ENCODE data around the gene SPDYE2B. TPM values are rescaled to one million over a fixed set of nuclear protein-coding genes. Genes with fewer than 3 reads are reported as not detected.
"Not testable (repeated sequence)": the region's sequence is repeated elsewhere in the genome, so short reads cannot be mapped to it uniquely, and the experiment has no call there.

The SPDYE2B gene
- total RNA-seq, 1 experiment from 2014 or later: not detected

- CTCF ChIA-PET; H3K36me3 Mint-ChIP-seq (ENCODE audit: insufficient read depth, unreplicated experiment); H3K4me3 Mint-ChIP-seq (ENCODE audit: low read depth, unreplicated experiment); H3K27ac Mint-ChIP-seq (ENCODE audit: unreplicated experiment); intact Hi-C loops (cut with micrococcal nuclease; ENCODE audit: unreplicated experiment); BruUV-seq (replicated peaks); H3K9me3 Mint-ChIP-seq (ENCODE audit: low read depth, unreplicated experiment); DNase-seq; H3K4me1 Mint-ChIP-seq (ENCODE audit: low read depth, unreplicated experiment): not testable (repeated sequence)
- H3K27me3 Mint-ChIP-seq (ENCODE audit: unreplicated experiment): peaks cover 12% of the 10 kb centered on the region
These were observed 47.8 kb downstream of the SPDYE2B start for GRCh38 chr7:102697642-102698512.

GRCh38 chr7:102698962-102699750, 49.0 kb downstream of the SPDYE2B start:
- H3K27ac Mint-ChIP-seq (ENCODE audit: unreplicated experiment); H3K36me3 Mint-ChIP-seq (ENCODE audit: insufficient read depth, unreplicated experiment); H3K9me3 Mint-ChIP-seq (ENCODE audit: low read depth, unreplicated experiment); H3K4me1 Mint-ChIP-seq (ENCODE audit: low read depth, unreplicated experiment); CTCF ChIA-PET; H3K4me3 Mint-ChIP-seq (ENCODE audit: low read depth, unreplicated experiment); DNase-seq; BruUV-seq (replicated peaks); intact Hi-C loops (cut with micrococcal nuclease; ENCODE audit: unreplicated experiment): not testable (repeated sequence)
- peaks cover 11% of the 10 kb centered on the region for H3K27me3 Mint-ChIP-seq (ENCODE audit: unreplicated experiment)

Other genes with a start within 250 kb of the SPDYE2B start
- 11.3 and 11.4 TPM in 2 replicates for gene ORAI2, start 216.7 kb upstream of the SPDYE2B start, total RNA-seq (2022)
- 5.4 and 6.5 TPM in 2 replicates for gene ALKBH4, start 185.5 kb upstream of the SPDYE2B start, total RNA-seq (2022)
- 17.6 and 18.0 TPM in 2 replicates for gene LRWD1, start 185.3 kb upstream of the SPDYE2B start, total RNA-seq (2022)
- gene POLR2J, start 171.4 kb upstream of the SPDYE2B start, total RNA-seq (2022): 29.4 and 30.6 TPM in 2 replicates
- gene RASA4B, start 132.5 kb upstream of the SPDYE2B start, total RNA-seq (2022): 0.69 and 0.76 TPM in 2 replicates
- gene UPK3BL2, start 106.6 kb upstream of the SPDYE2B start, total RNA-seq (2022): 17.4 and 18.3 TPM in 2 replicates
- gene SPDYE2, start 99.1 kb upstream of the SPDYE2B start, total RNA-seq (2022): not detected in 2 replicates
- 48.3 and 56.6 TPM in 2 replicates for gene POLR2J3, start 77.7 kb upstream of the SPDYE2B start, total RNA-seq (2022)
- 8.6 and 10.7 TPM in 2 replicates for gene RASA4, start 33.6 kb upstream of the SPDYE2B start, total RNA-seq (2022)
- gene UPK3BL1, start 7.5 kb upstream of the SPDYE2B start, total RNA-seq (2022): 22.0 and 22.5 TPM in 2 replicates
- gene POLR2J2, start 21.3 kb downstream of the SPDYE2B start, total RNA-seq (2022): 13.9 and 16.6 TPM in 2 replicates
- 9.1 and 9.9 TPM in 2 replicates for gene FAM185A, start 98.7 kb downstream of the SPDYE2B start, total RNA-seq (2022)